Measurements from ENCODE around the gene PLPP7. TPM values are rescaled to one million over a fixed set of nuclear protein-coding genes. Genes with fewer than 3 reads are reported as not detected.

Gene PLPP7
- total and polyA plus RNA-seq, 11 donors, result 56.1 to 293 (median 109) TPM

- no peak overlapping the region for H3K4me3 ChIP-seq
- DNase-seq (peak in 2 of 5 donors; percentile 49 to 62), ATAC-seq (peak in 1 of 4 donors; percentile 17)
- 63 to 75% (median 71%) methylated on average over 22 to 23 of the region's 23 CpGs for WGBS, 4 donors
- H3K27me3 ChIP-seq, result no peaks in the 10 kb centered on the region
- H3K4me1 ChIP-seq, result peaks cover 0 to 24% (median 12%) of the 10 kb centered on the region in 12 donors
- H3K36me3 ChIP-seq, result no peaks in the 10 kb centered on the region
- TF ChIP-seq CTCF (IDR thresholded peaks at IDR 0.05) (no peak), POLR2A (IDR thresholded peaks at IDR 0.05) (no peak)
- peak overlapping the region in 2 of 12 donors; percentile 43 to 65 for H3K27ac ChIP-seq
- no peaks in the 10 kb centered on the region for H3K9me3 ChIP-seq
- intact Hi-C loops (cut with DNase I), result no loop called here
Observed at GRCh38 chr9:131318231-131319085, 28.9 kb downstream of the PLPP7 start.

GRCh38 chr9:131319486-131319885 is 30.0 kb downstream of the PLPP7 start:
- peak overlapping the region in 7 of 12 donors; percentile 12 to 65 (median 41) for H3K27ac ChIP-seq
- no peaks in the 10 kb centered on the region for H3K27me3 ChIP-seq
- TF ChIP-seq POLR2A (IDR thresholded peaks at IDR 0.05) (no peak), CTCF (IDR thresholded peaks at IDR 0.05) (no peak)
- intact Hi-C loops (cut with DNase I), result no loop called here
- H3K9me3 ChIP-seq, result no peaks in the 10 kb centered on the region
- H3K4me1 ChIP-seq, result peaks cover 0 to 24% (median 12%) of the 10 kb centered on the region in 12 donors
- H3K36me3 ChIP-seq, result no peaks in the 10 kb centered on the region
- no peak overlapping the region for H3K4me3 ChIP-seq
- WGBS, 4 donors, result 36 to 59% (median 45%) methylated on average over 7 to 12 of the region's 12 CpGs
- DNase-seq (peak in 3 of 5 donors; percentile 45 to 80 (median 78)), ATAC-seq (peak in 2 of 4 donors; percentile 47 to 48)

GRCh38 chr9:131320031-131320685 is 30.6 kb downstream of the PLPP7 start:
- H3K4me3 ChIP-seq, result no peak overlapping the region
- no peak for TF ChIP-seq POLR2A (IDR thresholded peaks at IDR 0.05)
- no peak for TF ChIP-seq CTCF (IDR thresholded peaks at IDR 0.05)
- H3K27me3 ChIP-seq, result no peaks in the 10 kb centered on the region
- WGBS, 4 donors, result 45 to 64% (median 57%) methylated on average over 18 to 19 of the region's 19 CpGs
- intact Hi-C loops (cut with DNase I), result no loop called here
- peak; percentile 69 to 86 (median 78) for ATAC-seq
- H3K9me3 ChIP-seq, result no peaks in the 10 kb centered on the region
- H3K4me1 ChIP-seq, result peaks cover 0 to 24% (median 12%) of the 10 kb centered on the region in 12 donors
- no peaks in the 10 kb centered on the region for H3K36me3 ChIP-seq
- peak; percentile 75 to 90 (median 77) for DNase-seq
- peak overlapping the region in 11 of 12 donors; percentile 5 to 65 (median 52) for H3K27ac ChIP-seq

- no peak for ATAC-seq
- H3K36me3 ChIP-seq, result no peaks in the 10 kb centered on the region
- no peaks in the 10 kb centered on the region for H3K27me3 ChIP-seq
- intact Hi-C loops (cut with DNase I), result no loop called here
- H3K9me3 ChIP-seq, result no peaks in the 10 kb centered on the region
- TF ChIP-seq POLR2A (IDR thresholded peaks at IDR 0.05) (no peak), CTCF (IDR thresholded peaks at IDR 0.05) (no peak)
- no peak overlapping the region for H3K27ac ChIP-seq
- peak in 3 of 5 donors; percentile 4 to 17 (median 16) for DNase-seq
- no peak overlapping the region for H3K4me3 ChIP-seq
- 83 to 93% (median 91%) methylated on average over 8 of the region's 8 CpGs for WGBS, 4 donors
- peaks cover 0 to 22% (median 9%) of the 10 kb centered on the region in 12 donors for H3K4me1 ChIP-seq
Observed at GRCh38 chr9:131323629-131324028, 34.1 kb downstream of the PLPP7 start.

Measured in heart left ventricle (tissue), 16 donors.